CD4-positive, alpha-beta T cell (primary cell): Measurements from ENCODE around the gene FGGY. TPM values are rescaled to one million over a fixed set of nuclear protein-coding genes. Genes with fewer than 3 reads are reported as not detected.

Source experiments
- ATAC-seq: fragments of 200-7000 bp; cut with Tn5 transposase; one replicate; pipeline ENCODE4 v1.10.0; 2022; ENCODE audit warnings: mild to moderate bottlenecking; ENCODE audit not compliant: poor library complexity
- CTCF ChIA-PET: fragments of 350-600 bp; sonication (Branson Sonifier 250); formaldehyde crosslinking; loops from one replicate; lab custom pipeline; 2021; ENCODE audit warnings: antibody characterized with exemption, inconsistent platforms; lab: Charles Lee
- POLR2A ChIA-PET: fragments of 350-600 bp; sonication (Branson Sonifier 250); formaldehyde crosslinking; loops from one replicate; lab custom pipeline; 2021; ENCODE audit warnings: antibody characterized with exemption, inconsistent platforms; lab: Charles Lee
- DNase-seq, 14 experiments: peaks; one replicate each; pipeline ENCODE4 v3.0.0-alpha.2; 2013 to 2020; ENCODE audit warnings: mixed read lengths in 2 of 14
- H3K27ac ChIP-seq, 2 donors: one replicate each; pipeline versions ENCODE4 v1.5.1 to v1.7.0; 2013; ENCODE audit warnings: low read length in 2 of 2, low read depth in 1 of 2, mild to moderate bottlenecking in 1 of 2
- H3K27me3 ChIP-seq, 2 experiments: 1 replicate in 1 of 2; 2 replicates in 1 of 2; pipeline versions ENCODE4 v1.6.1 to v1.7.0; 2013; ENCODE audit warnings: low read length in 2 of 2, control low read depth in 1 of 2, mild to moderate bottlenecking in 1 of 2, moderate library complexity in 1 of 2; ENCODE audit not compliant: insufficient read depth in 2 of 2, control insufficient read depth in 1 of 2
- H3K36me3 ChIP-seq: one replicate; pipeline ENCODE4 v1.6.1; 2013; ENCODE audit warnings: low read length, control low read depth; ENCODE audit not compliant: insufficient read depth
- H3K4me1 ChIP-seq: one replicate; pipeline ENCODE4 v1.6.1; 2013; ENCODE audit warnings: low read length, control low read depth; ENCODE audit not compliant: insufficient read depth
- H3K4me3 ChIP-seq: one replicate; pipeline ENCODE4 v1.5.1; 2013; ENCODE audit warnings: mild to moderate bottlenecking, low read length, moderate library complexity
- H3K9me3 ChIP-seq, 2 experiments: 1 replicate in 1 of 2; 2 replicates in 1 of 2; pipeline versions ENCODE4 v1.6.1 to v1.7.0; 2013; ENCODE audit warnings: low read length in 2 of 2, mild to moderate bottlenecking in 2 of 2, control low read depth in 1 of 2, moderate library complexity in 1 of 2; ENCODE audit not compliant: control insufficient read depth in 1 of 2, insufficient read depth in 1 of 2
- H3K27ac Mint-ChIP-seq: one replicate; pipeline ENCODE4 v1.8.0; 2020; ENCODE audit warnings: mixed read lengths
- H3K27me3 Mint-ChIP-seq: one replicate; pipeline ENCODE4 v1.8.0; 2021; ENCODE audit warnings: mixed read lengths
- H3K36me3 Mint-ChIP-seq: one replicate; pipeline ENCODE4 v1.8.0; 2021; ENCODE audit warnings: low read depth, mixed read lengths
- H3K4me1 Mint-ChIP-seq: one replicate; pipeline ENCODE4 v1.8.0; 2021; ENCODE audit warnings: low read depth, mixed read lengths
- H3K4me3 Mint-ChIP-seq: one replicate; pipeline ENCODE4 v1.8.0; 2020; ENCODE audit warnings: mild to moderate bottlenecking, mixed read lengths
- H3K9me3 Mint-ChIP-seq: one replicate; pipeline ENCODE4 v1.8.0; 2020; ENCODE audit warnings: mixed read lengths
- intact Hi-C, 2 experiments: fragments of 100-400 bp; cut with DNase I in 1 of 2; cut with micrococcal nuclease in 1 of 2; formaldehyde crosslinking; loops; one replicate each; pipeline versions ENCODE4 v1.15.1 to v1.9.0; 2023 to 2025; cut with DNase I, micrococcal nuclease
- total RNA-seq, 174 experiments: library from RNA in 2 of 174; stranded (reverse) in 2 of 174; gene quantifications; one replicate each; pipeline ENCODE4 v1.2.3 and lab custom pipeline; 2021 to 2026
- TF ChIP-seq, protein P1 (sequence below): fragments of 200-600 bp; IDR thresholded peaks from one replicate; pipeline ENCODE4 v1.8.0; 2022; ENCODE audit warnings: antibody characterized with exemption, mild to moderate bottlenecking

Gene FGGY
- total RNA-seq, 2 experiments from 2014 or later, result 9.5 to 10.0 TPM

DNA sequence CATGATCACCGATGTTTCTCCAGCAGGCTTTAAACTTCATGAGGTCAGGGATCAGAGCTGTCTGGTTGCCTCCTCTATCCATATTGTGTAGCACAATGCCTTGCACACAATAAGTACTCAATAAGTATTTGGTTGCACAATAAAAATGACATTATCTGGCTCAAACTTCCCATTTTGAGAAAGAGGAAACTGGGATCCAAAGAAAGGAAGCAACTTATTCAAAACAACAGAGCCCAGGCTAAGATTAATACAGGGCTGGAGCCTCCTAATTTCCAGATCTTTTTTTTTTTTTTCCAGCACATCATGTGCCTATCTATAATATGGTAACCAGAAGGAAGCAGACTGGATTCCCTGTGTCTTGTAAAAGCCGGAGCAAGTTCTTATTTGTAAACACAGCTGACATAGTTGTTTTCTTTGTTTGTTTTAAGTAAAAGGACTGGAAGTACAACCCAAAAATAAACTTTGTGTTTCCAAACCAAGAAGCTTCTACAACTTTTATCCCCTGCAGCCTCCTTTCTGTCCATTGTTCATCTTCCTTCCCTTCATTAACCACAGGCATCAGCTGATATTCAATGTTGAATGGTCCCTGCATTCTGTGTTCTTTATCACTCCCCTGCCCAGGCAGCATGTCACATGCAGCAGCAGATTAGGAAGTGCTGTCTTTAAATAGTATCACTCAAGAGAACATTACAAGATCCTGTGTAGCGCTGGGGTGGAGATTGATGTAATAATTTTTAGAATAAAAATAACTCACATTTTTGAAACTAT is 446.6 kb downstream of the FGGY start:
- no peaks in the 10 kb centered on the region for H3K36me3 Mint-ChIP-seq
- Histone ChIP-seq H3K27ac (no peak overlapping the region), H3K4me3 (no peak overlapping the region), H3K27me3 (no peaks in the 10 kb centered on the region), H3K4me1 (no peaks in the 10 kb centered on the region), H3K9me3 (no peaks in the 10 kb centered on the region), H3K36me3 (no peaks in the 10 kb centered on the region)
- no peaks in the 10 kb centered on the region for H3K27me3 Mint-ChIP-seq
- H3K4me3 Mint-ChIP-seq, result no peak overlapping the region
- intact Hi-C loops, result no loop called here
- H3K27ac Mint-ChIP-seq, result no peak overlapping the region
- ChIA-PET POLR2A (no interaction called here), CTCF (interaction anchor here (1.1 to 1.7 kb wide), 2 partner anchors 10 to 16 kb away, joined by 3 to 4 read pairs; no protein-coding TSS in a partner anchor)
- DNase-seq, result peak in 1 of 14 experiments; percentile 8
- TF ChIP-seq, protein P1, sequence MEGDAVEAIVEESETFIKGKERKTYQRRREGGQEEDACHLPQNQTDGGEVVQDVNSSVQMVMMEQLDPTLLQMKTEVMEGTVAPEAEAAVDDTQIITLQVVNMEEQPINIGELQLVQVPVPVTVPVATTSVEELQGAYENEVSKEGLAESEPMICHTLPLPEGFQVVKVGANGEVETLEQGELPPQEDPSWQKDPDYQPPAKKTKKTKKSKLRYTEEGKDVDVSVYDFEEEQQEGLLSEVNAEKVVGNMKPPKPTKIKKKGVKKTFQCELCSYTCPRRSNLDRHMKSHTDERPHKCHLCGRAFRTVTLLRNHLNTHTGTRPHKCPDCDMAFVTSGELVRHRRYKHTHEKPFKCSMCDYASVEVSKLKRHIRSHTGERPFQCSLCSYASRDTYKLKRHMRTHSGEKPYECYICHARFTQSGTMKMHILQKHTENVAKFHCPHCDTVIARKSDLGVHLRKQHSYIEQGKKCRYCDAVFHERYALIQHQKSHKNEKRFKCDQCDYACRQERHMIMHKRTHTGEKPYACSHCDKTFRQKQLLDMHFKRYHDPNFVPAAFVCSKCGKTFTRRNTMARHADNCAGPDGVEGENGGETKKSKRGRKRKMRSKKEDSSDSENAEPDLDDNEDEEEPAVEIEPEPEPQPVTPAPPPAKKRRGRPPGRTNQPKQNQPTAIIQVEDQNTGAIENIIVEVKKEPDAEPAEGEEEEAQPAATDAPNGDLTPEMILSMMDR, result no peak
- no peak for ATAC-seq
- H3K4me1 Mint-ChIP-seq, result no peaks in the 10 kb centered on the region
- H3K9me3 Mint-ChIP-seq, result no peaks in the 10 kb centered on the region

DNA sequence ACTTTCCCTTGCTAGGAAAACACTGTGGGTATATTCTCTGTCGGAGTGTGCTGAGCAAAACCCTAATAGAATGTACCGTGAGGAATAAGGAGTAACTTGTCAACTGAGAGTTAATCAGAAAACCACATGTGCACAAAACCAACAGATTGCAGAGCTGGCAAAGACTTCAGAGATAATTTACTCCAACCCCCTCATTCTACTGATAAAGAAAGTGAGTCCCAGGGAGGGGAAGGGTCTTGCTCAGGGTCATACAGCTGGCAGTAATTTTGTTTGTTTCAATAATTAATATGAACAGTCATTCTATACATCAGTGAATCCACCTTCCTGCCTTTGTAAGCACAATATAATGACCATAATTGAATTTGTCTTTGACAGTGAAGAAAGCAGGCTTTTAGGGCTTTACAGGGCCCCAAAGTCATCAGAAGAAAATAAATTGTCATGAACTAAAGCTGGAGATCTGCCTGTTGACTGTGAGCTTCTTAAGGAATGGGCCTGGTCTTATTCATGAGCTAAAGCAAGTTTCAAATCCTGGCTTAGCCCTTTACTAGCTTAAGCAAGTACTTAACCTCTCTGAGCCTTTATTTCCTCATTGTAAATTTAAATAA is 450.6 kb downstream of the FGGY start:
- no peak overlapping the region for H3K27ac Mint-ChIP-seq

DNA sequence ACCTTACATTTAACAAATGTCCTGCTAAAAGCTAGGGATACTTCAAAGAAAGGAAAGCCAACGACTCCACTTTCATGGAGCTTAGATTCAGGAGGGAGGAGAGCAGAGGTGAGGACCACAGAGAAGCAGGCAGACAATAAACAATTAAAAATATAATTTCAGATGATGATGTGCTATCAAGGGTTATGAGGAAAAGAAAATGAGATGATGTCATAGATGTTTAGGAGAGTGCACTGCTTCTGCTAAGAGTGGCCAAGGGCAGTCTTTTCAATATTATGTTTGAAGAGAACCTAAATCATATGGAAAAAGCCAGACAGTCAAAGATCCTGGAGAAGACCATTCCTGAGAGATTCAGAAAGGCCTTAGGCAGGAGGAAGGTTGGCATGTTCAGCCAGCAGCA is 451.2 kb downstream of the FGGY start:
- POLR2A ChIA-PET, result no interaction called here
- TF ChIP-seq, protein P1, result no peak
- intact Hi-C loops, result no loop called here
- H3K36me3 ChIP-seq, result no peaks in the 10 kb centered on the region
- H3K9me3 ChIP-seq, result no peaks in the 10 kb centered on the region
- CTCF ChIA-PET, result no interaction called here
- H3K4me3 ChIP-seq, result no peak overlapping the region
- ATAC-seq (no peak), DNase-seq (no peak)
- Mint-ChIP-seq H3K4me3 (no peak overlapping the region), H3K27me3 (no peaks in the 10 kb centered on the region), H3K27ac (no peak overlapping the region), H3K9me3 (no peaks in the 10 kb centered on the region), H3K36me3 (no peaks in the 10 kb centered on the region), H3K4me1 (no peaks in the 10 kb centered on the region)
- H3K27me3 ChIP-seq, result no peaks in the 10 kb centered on the region
- H3K27ac ChIP-seq, result no peak overlapping the region
- H3K4me1 ChIP-seq, result no peaks in the 10 kb centered on the region

More for the DNA sequence above, 450.6 kb downstream of the FGGY start:
- Histone ChIP-seq H3K4me1 (no peaks in the 10 kb centered on the region), H3K36me3 (no peaks in the 10 kb centered on the region), H3K27me3 (no peaks in the 10 kb centered on the region), H3K4me3 (no peak overlapping the region), H3K9me3 (no peaks in the 10 kb centered on the region), H3K27ac (no peak overlapping the region)
- intact Hi-C loops, result no loop called here
- H3K4me3 Mint-ChIP-seq, result no peak overlapping the region
- ChIA-PET POLR2A (no interaction called here), CTCF (no interaction called here)
- no peaks in the 10 kb centered on the region for H3K27me3 Mint-ChIP-seq
- no peak for DNase-seq
- no peaks in the 10 kb centered on the region for H3K4me1 Mint-ChIP-seq
- H3K9me3 Mint-ChIP-seq, result no peaks in the 10 kb centered on the region
- H3K36me3 Mint-ChIP-seq, result no peaks in the 10 kb centered on the region
- no peak for ATAC-seq
- TF ChIP-seq, protein P1, result no peak
